NCI-H774 (cell line): ENCODE measurements around the gene DPY19L2.
"Not testable (repeated sequence)": the region's sequence is repeated elsewhere in the genome, so short reads cannot be mapped to it uniquely, and the experiment has no call there.

Experiments
- DNase-seq: peaks from one replicate; lab custom pipeline; 2025; lab: John Stamatoyannopoulos, UW

Gene DPY19L2

DNA sequence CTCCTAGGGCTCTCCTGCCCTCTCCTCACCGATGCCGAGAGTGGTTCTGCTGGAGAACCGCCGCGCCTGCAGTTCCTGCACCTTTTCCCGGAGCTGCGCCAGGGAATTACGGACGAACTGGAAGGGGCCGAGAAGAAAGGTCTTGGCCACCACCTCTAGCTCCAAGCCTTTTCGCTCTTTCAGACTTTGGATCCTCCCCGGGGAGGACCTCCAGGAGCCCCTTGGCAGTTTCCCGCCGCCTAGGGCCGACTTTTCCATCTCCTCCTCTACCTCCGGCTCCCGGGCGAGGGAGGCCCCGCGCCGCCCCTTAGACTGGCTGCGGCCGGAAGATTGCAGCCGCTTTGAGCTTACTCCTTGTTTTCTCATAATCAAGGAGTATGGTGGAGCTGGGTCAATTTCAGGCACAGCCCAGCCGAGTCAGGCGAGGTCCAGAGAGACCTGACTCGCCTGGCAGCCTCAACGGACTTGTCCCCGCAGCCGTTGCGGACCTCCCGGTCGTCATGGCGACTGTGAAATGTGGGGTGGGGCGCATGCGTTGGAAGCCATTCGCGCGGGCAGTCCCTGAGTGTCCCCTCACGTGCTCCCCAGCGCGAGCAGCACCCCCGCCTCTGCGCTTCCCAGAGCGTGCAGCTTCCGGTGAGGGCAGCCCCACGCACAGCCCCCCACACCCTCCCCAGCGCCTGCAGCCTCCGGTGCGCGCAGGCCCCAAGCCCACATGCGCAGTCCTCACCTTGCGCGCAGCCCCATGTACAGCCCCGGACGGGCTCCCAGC is at the start of gene DPY19L2:
TSS of gene DPY19L2 (minus strand) at position 466 of the 772 bp plus-strand sequence. CDS start at position 366, 100 bp downstream.
- DNase-seq = peak; percentile 95

DNA sequence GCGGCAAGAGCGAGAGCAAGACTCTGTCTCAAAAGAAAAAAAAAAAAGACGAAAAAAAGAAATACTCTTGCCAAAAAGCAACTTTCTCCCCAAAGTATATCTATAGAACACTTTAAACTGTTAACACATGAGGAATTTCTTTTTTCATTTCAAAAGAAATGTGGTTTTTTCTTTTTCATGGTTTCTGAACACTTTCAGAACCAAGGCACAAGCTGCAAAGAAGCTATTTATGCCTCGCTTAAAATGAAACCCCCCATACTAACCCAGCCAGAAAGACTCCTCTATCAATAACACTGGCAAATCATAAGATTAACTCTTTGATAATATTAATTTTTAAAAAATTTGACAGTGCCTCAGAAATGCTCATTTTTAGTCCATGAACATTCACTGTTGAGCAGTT is 48.6 kb upstream of the DPY19L2 start:
- DNase-seq = not testable (repeated sequence)

DNA sequence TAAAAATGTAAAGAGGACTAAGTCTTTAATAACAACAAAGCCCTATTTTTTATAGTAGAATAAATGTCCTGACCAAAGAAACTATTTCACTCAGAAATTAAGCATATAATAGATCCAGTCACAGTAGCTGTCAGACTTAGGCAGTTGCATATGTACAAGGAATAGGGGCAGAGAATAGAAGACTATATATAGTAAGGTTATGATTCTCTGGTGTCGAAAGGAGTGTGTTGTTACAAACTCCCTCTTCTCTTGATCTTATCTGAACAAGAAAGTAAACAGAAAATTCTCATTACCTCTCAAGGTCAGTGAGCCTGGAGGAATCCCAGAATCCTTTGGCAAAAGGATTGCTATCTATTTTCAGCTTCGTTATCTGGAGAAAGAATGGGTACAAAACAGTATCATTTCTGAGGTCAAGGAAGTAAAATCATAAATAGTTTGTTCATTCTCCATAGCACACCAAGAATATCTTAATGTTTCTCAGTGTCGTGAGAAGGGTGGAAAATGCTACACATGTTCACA is 46.9 kb upstream of the DPY19L2 start:
- DNase-seq = not testable (repeated sequence)

DNA sequence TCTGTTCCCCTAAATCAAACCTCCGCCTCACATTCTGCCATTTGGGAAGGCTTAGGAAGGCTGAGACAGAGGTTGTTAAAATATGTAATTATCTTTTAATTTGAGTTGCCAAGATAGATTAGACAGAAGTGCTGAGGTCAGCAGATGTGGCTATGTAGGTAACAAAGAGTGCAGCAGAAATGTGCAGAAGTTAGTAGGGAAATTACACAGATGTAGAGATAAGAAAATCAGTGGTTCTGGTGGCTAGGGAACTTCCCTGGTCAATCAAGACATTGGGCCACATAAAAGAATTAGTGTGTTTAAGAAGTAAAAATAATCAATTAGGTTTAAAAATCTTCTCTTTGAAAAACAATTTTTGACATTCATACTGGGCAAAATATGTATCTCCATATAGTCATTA is 46.1 kb upstream of the DPY19L2 start:
- DNase-seq = not testable (repeated sequence)

DNA sequence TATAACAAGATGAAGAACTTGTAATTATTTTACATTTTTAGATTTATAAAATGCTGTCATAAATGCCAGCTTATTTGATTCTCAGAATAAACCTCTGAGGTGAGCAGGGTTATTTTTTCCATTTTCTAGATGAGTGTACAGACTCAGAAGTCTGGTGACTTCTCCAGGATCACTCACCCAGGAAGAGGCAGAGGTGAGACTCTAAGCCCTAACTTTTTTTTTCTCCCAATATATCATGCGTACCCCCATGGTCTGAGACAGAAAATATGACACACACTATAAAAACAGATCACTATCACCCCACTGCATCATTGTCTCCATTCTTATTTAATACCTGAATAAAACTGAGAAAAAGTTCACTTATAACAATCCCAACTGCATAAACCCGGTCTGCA is 45.4 kb upstream of the DPY19L2 start:
- not testable (repeated sequence) for DNase-seq

DNA sequence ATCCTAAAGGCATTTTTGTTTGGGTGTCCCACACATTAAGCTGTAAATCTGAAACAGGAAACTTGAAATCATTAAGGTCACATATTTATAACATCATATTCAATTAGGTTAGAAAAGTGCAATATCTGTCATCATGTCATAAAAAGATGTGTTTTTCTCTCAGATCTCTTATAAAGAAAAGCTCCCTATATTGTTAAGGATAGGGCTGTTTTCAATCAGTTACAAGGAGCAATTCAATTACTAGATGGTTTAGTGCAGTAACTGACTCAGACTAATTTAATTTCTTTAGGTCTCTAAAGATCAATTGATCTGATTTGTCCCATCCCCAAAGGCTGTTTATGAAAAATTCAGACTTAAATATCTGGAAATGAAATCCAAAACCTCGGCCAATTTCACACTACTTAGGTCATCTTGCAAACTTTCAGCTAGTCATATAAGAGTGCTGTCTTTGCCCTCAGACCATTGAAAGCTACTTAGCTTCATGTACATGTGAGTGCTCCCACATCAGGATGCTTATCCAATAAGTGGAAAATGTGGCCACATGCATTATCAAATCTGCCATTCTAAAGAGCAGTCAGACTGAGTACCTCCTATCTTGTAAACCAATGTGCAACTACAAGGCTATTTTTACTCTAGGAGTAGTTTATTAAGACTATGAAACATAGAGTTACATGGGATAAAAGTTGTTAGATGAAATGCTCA is 44.8 kb upstream of the DPY19L2 start:
- DNase-seq = not testable (repeated sequence)

DNA sequence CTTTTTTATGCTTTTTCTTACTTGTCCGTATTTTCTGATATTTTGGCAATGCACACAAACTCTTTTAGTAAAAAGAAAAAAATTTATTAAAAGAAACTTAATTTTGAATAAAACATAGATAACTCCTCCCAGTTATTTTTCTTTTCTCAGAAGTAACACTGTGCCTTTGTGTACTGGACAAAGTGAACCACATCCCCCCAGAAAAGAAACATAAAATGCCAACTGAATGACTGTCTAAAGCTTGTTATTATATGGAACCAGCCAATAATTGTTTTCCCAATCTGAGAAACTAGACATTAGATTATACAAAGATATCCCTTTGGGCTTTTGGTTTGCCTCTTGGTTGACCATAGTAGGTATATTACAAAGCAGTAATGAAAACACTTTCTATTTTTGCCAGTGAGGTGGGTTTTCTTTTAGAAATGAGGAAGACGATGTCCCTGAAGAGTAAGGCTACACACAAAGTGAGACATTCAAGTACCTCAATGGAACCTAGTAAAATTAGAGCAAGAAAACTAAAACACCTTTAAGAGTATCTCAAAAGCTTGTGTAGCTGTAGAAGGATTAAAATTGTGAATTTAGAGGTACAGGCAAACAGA is 44.2 kb upstream of the DPY19L2 start:
- not testable (repeated sequence) for DNase-seq

DNA sequence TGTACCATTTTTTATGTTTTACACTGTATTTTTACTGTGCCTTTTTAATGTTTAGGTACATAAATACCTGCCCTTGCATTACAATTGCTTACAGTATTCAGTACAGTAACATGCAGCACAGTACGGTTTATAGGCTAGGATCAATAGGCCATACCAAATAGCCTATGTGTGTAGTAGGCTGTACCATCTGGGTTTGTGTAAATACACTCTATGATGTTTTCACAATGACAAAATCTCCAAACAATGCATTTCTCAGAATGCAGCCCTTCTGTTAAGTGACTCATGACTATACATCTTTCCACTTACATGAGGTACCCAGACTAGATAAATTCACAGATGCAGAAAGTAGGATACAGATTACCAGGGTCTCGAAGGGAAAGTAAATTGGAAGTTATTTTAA is 43.0 kb upstream of the DPY19L2 start:
- not testable (repeated sequence) for DNase-seq

DNA sequence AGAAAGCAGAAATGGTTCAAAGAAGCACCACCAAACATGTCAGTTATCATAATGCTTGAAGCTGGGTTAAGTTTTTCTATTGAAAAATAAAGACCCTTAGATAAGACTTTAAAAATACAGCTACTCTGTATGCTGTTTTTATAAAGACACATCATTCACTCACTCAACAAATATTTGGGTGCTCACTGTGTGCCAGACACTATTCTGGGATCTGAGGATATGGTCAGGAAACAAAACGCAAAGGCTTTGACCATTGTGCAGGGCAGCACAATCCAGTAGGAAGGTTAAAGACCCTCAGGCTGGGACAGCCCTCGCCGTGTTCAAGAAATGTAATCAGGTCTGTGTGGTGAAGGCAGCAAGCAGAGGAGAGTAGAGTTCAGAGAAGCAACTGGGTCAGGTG is 38.0 kb upstream of the DPY19L2 start:
- no peak for DNase-seq

DNA sequence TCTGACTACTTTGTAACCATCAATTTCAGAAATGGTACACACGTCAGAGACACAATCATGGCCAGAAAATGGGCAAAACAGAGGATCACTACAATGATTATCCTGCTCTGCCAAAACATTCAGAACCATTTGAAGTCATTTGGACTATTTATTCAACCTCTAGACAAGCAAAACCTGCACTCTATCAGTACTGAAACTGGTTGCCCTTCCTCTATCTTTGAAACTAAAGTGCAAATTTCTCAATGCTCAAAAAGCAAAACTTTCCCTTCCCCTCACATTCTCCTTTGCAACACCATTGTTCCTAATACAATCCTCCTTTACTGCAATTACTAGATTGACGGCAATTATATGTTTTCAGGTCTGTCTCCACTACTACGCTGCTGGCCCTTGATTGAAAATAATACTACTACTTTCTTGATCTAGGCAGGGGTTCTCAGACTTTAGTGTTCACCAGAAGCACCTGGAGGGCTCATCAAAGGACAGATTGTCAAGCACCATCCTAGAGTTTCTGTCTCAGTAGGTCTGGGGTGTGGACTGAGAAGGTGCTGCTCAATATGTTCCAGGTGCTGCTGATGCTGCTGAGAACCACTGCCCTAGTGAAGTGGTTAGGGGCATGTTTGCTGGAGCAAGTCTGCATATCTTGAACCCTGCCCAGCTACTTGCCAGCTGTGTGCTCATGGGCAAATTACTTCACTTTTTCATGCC is 31.5 kb upstream of the DPY19L2 start:
- DNase-seq = not testable (repeated sequence)

DNA sequence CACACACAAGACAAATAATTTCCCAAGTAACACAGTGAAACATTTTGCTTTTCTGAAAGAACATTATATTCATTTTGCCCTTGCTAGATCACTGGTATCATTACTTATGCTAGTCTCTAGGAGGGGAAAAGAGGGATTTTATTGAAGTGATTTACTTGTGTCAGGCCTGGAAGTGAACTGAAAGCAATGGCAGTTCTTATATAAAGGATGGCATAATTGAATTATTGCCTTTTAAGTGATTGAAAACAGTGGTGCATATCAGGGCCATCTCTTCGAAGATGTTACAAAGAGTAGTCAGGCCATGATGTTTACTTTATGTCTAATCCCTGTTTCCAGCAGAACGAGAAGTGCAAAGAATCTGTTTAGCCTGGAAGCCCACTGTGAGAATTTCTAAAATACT is 30.7 kb upstream of the DPY19L2 start:
- not testable (repeated sequence) for DNase-seq

DNA sequence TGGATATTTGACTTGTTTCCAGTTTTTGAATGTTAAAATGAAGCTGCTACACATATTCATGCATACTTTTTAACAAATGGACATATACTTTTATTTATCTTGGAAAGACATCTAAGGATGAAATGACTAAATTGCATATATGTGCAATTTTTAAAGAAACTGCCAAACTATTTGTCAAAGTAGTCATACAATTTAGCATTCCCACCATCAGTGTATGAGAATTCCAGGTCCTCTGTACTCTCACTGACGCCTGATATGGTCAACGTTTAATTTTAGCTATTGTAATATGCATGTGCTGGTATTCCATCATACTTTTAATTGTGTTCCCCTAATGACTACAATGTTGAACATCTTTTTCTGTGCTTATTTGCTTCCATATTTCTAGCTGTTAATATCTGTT is 22.5 kb upstream of the DPY19L2 start:
- DNase-seq = not testable (repeated sequence)

DNA sequence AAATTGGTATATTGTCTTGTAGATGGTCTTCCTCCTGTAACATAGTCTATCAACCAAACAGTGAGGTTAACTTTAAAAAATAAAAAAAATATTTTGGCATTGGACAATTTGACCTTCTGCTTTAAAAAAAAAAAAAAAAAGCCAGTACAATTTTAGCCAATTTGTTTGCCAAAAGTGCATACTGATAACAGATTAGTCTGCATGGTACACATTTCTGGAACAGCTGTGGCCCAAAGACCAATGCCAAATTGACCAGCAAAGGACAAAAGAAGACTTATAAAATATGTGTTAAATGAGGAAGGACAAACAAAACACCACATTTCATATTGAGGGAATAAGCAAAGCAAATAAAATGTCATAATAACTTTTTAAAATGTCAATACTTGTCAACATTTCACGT is 20.8 kb upstream of the DPY19L2 start:
- DNase-seq = not testable (repeated sequence)

DNA sequence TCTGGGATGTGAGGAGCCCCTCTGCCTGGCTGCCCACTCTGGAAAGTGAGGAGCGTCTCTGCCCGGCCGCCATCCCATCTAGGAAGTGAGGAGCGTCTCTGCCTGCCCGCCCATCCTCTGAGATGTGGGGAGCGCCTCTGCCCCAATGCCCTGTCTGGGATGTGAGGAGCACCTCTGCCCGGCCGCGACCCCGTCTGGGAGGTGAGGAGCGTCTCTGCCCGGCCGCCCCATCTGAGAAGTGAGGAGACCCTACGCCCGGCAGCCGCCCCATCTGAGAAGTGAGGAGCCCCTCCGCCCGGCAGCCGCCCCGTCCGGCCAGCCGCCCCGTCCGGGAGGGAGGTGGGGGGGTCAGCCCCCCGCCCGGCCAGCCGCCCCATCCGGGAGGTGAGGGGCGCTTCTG is 18.3 kb upstream of the DPY19L2 start:
- not testable (repeated sequence) for DNase-seq

DNA sequence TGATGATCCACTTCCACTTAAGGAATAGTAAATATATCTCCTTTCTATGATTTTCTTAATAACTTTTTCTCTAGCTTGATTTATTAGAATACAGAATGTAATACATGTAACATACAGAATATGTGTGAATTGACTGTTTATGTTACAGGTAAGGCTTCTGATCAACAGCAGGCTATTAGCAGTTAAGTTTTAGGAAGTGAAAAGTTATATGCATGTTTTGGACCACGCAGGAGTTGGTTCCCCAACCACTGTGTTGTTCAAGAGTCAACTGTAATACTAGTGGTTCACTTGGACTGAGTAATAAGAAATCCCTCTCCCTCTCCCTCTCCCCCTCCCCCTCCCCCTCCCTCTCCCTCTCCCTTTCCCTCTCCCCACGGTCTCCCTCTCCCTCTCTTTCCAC is 17.5 kb upstream of the DPY19L2 start:
- DNase-seq = not testable (repeated sequence)

DNA sequence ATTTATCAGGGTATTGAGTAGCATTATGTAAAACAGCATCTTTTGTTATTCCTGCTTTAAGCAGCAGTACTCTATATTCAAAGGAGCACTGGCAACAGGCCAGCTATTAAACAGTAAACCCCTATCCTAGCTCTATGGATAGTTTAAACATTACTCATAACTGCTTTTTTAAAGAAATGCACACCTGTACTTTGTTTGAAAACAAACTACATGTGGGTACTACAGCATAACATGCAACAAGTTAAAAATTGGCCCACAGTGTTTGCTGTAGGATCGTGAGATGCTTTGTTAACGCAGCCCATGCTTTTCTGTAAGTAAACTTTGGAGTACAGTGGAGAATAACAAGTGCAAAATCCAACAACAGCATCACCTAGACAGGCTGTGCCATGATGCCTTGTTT is 14.3 kb upstream of the DPY19L2 start:
- DNase-seq = peak; percentile 28

DNA sequence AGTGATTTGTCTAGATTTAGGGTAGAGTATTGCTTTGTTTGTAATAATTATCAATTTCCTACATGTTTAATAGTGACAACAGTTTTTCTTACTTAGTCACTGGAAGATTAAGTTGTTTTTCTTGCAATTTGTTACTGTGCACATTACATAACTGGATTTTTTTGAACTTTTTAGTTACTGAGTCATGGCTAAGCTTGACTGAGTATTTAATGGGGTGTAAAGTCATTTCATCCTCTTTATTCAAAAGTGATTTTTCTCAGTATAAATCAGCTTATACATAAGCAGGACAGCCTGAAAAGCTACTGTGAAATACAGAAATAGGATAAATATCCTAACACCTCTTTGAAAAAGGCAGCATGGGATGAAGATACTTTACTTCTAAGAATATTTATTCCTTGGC is 12.5 kb upstream of the DPY19L2 start:
- not testable (repeated sequence) for DNase-seq

DNA sequence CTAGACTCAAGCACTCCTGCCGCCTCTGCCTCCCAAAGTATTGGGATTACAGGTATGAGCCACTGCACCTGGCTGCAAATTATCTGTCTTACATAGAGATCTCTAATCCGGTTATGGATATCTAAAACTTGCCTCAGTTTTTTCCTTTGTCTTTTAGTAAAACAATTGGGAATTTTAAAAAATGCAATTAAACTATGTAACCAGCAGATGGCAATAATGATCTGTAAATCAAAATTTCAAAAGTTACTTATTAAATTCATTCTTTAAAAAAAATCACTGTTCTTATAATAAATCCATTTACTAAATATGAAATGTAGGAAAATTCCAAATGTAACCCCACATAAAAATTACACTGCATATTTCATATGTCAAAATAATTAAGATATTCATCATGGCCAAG is 4.3 kb upstream of the DPY19L2 start:
- peak; percentile 13 for DNase-seq

DNA sequence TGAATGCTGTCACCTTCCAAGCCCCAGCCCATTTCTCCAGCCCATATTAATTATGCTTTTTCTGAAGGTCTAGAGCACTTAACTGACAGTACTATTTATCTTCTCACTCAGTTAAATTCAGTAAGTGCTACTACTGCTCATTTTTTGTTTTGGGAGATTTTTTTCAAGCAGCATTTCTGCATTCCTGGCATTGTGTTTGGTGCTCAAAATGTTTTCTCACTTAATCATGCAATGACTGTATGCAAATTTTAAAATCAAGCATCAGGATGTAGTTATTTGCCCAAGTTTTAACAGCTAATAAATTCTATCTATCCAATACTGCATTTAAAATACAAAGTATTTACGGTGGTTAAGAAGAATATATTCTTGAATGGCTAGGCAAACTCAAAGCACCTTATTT is 1.6 kb upstream of the DPY19L2 start:
- not testable (repeated sequence) for DNase-seq

DNA sequence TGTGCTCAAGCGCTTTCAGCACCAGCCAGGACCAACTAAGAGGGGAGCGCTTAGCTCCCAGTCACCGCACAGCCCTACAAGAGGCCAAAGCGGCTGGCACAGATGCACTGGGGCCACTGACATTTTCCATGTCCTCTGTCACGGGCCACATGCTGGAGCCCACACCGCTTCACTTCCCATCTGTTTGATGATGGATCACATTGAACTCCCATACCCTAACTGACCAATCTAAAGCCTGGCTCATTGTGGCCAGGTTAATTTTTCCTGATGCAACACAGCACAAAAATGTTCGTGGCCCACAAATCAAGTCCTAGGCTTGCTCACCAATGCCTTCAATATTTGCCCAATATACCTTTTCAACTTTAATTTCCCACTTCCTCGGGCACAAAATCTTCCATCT is 1.1 kb upstream of the DPY19L2 start:
- DNase-seq = not testable (repeated sequence)

DNA sequence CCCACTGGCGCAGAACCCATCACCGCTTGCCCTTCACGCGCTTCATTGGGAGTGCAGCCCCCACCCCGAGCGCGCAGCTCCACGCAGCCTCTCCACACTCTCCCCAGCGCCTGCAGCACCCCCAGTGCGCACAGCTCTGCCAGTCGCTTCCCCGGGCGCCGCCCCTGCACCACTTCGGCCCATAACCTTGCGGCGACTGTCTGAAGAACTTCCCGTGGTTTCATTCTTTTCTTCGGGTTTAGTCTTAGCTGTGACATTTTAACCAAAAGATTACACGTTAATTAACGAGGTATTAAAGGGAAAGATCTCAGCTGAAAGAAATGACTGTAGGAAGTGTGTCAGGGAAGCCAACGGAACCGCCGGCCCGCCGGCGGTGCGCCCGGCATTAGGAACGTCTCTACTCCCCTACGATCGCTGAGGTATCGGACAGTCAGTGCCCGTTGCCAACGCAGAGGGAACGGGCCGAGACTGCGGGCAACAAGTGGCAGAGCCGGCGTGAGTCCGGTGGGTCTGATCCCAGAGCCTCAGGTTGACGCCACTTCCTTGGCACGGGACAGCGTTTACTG is 590 bp upstream of the DPY19L2 start:
- DNase-seq = peak; percentile 18

DNA sequence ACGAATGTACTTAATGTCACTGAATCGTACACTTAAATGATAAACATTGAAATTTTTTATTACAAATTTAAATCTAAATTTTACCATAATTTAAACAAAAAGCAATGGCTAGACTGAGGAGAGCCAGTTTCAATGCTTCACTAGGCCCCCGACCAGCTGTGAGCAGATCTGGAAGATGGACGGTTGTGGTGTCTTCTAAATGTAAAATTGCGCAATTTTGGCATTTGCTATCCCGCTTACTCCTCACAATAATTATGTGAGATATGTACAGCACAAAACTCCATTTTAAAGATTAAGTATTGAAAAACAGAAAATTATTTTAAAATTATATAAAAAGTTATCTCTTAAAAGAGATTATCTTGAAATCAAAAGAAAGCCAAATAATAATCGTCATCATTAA is 5.3 kb downstream of the DPY19L2 start:
- DNase-seq = not testable (repeated sequence)
